DND-41 (cell line): ENCODE measurements around the gene AUTS2.

ENCODE experiments used
- ATAC-seq: fragments of 200-7000 bp; cut with Tn5 transposase; 3 replicates; pipeline ENCODE4 v1.9.1; 2021; ENCODE audit warnings: low read depth; ENCODE audit not compliant: insufficient read depth
- DNase-seq: peaks from one replicate; pipeline ENCODE4 v3.0.0-alpha.2; 2020
- H2AFZ ChIP-seq: 2 replicates; pipeline ENCODE4 v1.6.0; 2012; ENCODE audit warnings: low read depth, low read length
- H3K27ac ChIP-seq: 2 replicates; pipeline ENCODE4 v1.5.1; 2012; ENCODE audit warnings: low read length, inconsistent platforms
- H3K27me3 ChIP-seq: fragments of 200-600 bp; sonication (generic); 2 replicates; pipeline ENCODE4 v1.6.0; 2012; ENCODE audit warnings: low read length, mild to moderate bottlenecking, inconsistent platforms; ENCODE audit not compliant: insufficient read depth, poor library complexity
- H3K36me3 ChIP-seq: 2 replicates; pipeline ENCODE4 v1.5.1; 2012; ENCODE audit warnings: low read length, inconsistent platforms; ENCODE audit not compliant: insufficient read depth
- H3K4me1 ChIP-seq: 2 replicates; pipeline ENCODE4 v1.5.1; 2012; ENCODE audit warnings: mild to moderate bottlenecking, low read length; ENCODE audit not compliant: insufficient read depth
- H3K4me2 ChIP-seq: 2 replicates; pipeline ENCODE4 v1.6.0; 2012; ENCODE audit warnings: mild to moderate bottlenecking, moderate library complexity, low read length, inconsistent platforms; ENCODE audit not compliant: insufficient read depth
- H3K4me3 ChIP-seq, 2 experiments: fragments of 200-600 bp in 1 of 2; shearing (Covaris generic) in 1 of 2; 2 replicates each; pipeline ENCODE4 v1.5.1; 2012 to 2016; ENCODE audit warnings: inconsistent platforms in 2 of 2, low read length in 2 of 2, mild to moderate bottlenecking in 2 of 2, low read depth in 1 of 2, moderate library complexity in 1 of 2
- H3K79me2 ChIP-seq: 2 replicates; pipeline ENCODE4 v1.6.0; 2012; ENCODE audit warnings: low read length, inconsistent platforms; ENCODE audit not compliant: insufficient read depth
- H3K9ac ChIP-seq: 2 replicates; pipeline ENCODE4 v1.6.0; 2012; ENCODE audit warnings: low read depth, mild to moderate bottlenecking, inconsistent platforms, low read length, moderate library complexity
- H3K9me3 ChIP-seq: 2 replicates; pipeline ENCODE4 v1.5.1; 2012; ENCODE audit warnings: low read length, moderate library complexity, mild to moderate bottlenecking, inconsistent platforms; ENCODE audit not compliant: insufficient read depth, severe bottlenecking
- H4K20me1 ChIP-seq: 2 replicates; pipeline ENCODE4 v1.6.0; 2012; ENCODE audit warnings: low read length; ENCODE audit not compliant: insufficient read depth
- CTCF ChIP-seq: IDR thresholded peaks from 2 replicates; pipeline ENCODE4 v1.5.1; 2012; ENCODE audit warnings: borderline replicate concordance, low read length, moderate library complexity, mild to moderate bottlenecking; ENCODE audit not compliant: poor library complexity, severe bottlenecking; ENCODE audit errors: extremely low read depth
- EZH2 ChIP-seq: IDR thresholded peaks from 3 replicates; pipeline ENCODE4 v1.6.1; 2012; ENCODE audit warnings: borderline replicate concordance, low read depth, mild to moderate bottlenecking, moderate library complexity, low read length, inconsistent platforms; ENCODE audit not compliant: severe bottlenecking

AUTS2 gene

GRCh38 chr7:69773535-69774225, 175.4 kb downstream of the AUTS2 start:
- H3K27me3 ChIP-seq, result no peaks in the 10 kb centered on the region
- TF ChIP-seq CTCF, result no peak
- no peak for TF ChIP-seq EZH2
- H3K36me3 ChIP-seq, result no peaks in the 10 kb centered on the region
- DNase-seq (no peak), ATAC-seq (peak; percentile 27; the same call in 1 of the 3 replicates)
- no peaks in the 10 kb centered on the region for H3K4me1 ChIP-seq
- no peak overlapping the region for H3K4me3 ChIP-seq
- H4K20me1 ChIP-seq, result peaks cover 15% of the 10 kb centered on the region; the same call in 1 of the 2 replicates
- no peak overlapping the region for H3K27ac ChIP-seq
- H3K79me2 ChIP-seq, result peaks cover 42% of the 10 kb centered on the region
- no peak overlapping the region for H3K9ac ChIP-seq
- H3K9me3 ChIP-seq, result no peaks in the 10 kb centered on the region
- no peak overlapping the region for H2AFZ ChIP-seq
- H3K4me2 ChIP-seq, result no peak overlapping the region

- no peak overlapping the region for H3K9ac ChIP-seq
- no peaks in the 10 kb centered on the region for H3K9me3 ChIP-seq
- no peaks in the 10 kb centered on the region for H3K27me3 ChIP-seq
- peaks cover 16% of the 10 kb centered on the region; the same call in 1 of the 2 replicates for H4K20me1 ChIP-seq
- H3K4me3 ChIP-seq, result no peak overlapping the region
- no peak overlapping the region for H3K27ac ChIP-seq
- no peak for TF ChIP-seq CTCF
- TF ChIP-seq EZH2, result no peak
- no peaks in the 10 kb centered on the region for H3K36me3 ChIP-seq
- no peaks in the 10 kb centered on the region for H3K4me1 ChIP-seq
- no peak for DNase-seq
- peaks cover 36% of the 10 kb centered on the region for H3K79me2 ChIP-seq
- H3K4me2 ChIP-seq, result no peak overlapping the region
- ATAC-seq, result no peak
- no peak overlapping the region for H2AFZ ChIP-seq
Measured at GRCh38 chr7:69775231-69775771, 177.0 kb downstream of the AUTS2 start.

GRCh38 chr7:69776611-69777010, 178.3 kb downstream of the AUTS2 start:
- ATAC-seq, result no peak
- H3K4me2 ChIP-seq, result no peak overlapping the region
- no peak for DNase-seq
- no peak overlapping the region for H3K27ac ChIP-seq
- H4K20me1 ChIP-seq, result peaks cover 20% of the 10 kb centered on the region; the same call in 1 of the 2 replicates
- H3K79me2 ChIP-seq, result peaks cover 39% of the 10 kb centered on the region
- H3K9me3 ChIP-seq, result no peaks in the 10 kb centered on the region
- H3K36me3 ChIP-seq, result no peaks in the 10 kb centered on the region
- H3K9ac ChIP-seq, result no peak overlapping the region
- TF ChIP-seq CTCF, result no peak
- TF ChIP-seq EZH2, result no peak
- no peaks in the 10 kb centered on the region for H3K4me1 ChIP-seq
- no peak overlapping the region for H3K4me3 ChIP-seq
- H3K27me3 ChIP-seq, result no peaks in the 10 kb centered on the region
- H2AFZ ChIP-seq, result no peak overlapping the region
